Head of caudate nucleus (tissue), 42 donors: Measurements from ENCODE around the gene UBE2V1.
"Not testable (repeated sequence)": the region's sequence is repeated elsewhere in the genome, so short reads cannot be mapped to it uniquely, and the experiment has no call there.

ENCODE experiments used
- DNase-seq, 42 donors: peaks; one replicate each; pipeline versions ENCODE4 v3.0.0 to v3.0.0-alpha.2; 2020 to 2021; ENCODE audit warnings: mixed read lengths in 7 of 42
- intact Hi-C: fragments of 100-400 bp; cut with DNase I; formaldehyde crosslinking; loops from one replicate; pipeline ENCODE4 v1.15.0; 2022

UBE2V1 gene

DNA sequence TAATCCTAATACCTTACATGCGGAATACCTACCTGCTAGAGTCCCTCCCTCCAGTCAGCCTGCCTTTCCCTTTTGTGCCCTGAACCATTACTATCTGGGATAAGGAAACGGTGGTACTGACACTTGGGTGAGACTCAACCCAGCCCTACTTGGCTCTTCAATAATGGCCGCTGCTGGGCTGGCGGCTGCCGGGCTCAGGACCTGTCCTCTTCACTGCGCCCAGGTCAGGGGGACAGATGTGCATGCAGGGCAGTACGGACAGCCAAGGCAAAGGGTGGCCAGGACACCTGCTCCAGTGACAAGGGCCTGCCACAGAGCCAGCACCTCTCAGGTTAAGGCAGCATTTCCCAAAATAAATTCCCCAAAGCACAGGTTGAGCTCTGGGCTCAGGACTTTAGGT lies 29.9 kb downstream of the UBE2V1 start:
- peak in 5 of 42 donors; percentile 4 to 39 (median 15) for DNase-seq
- intact Hi-C loops = no loop called here

GRCh38 chr20:50082056-50082455 lies 30.9 kb downstream of the UBE2V1 start:
- intact Hi-C loops = not testable (repeated sequence)
- DNase-seq = peak in 3 of 42 donors; percentile 8 to 28 (median 11)

GRCh38 chr20:50077818-50078601 lies 34.9 kb downstream of the UBE2V1 start:
- intact Hi-C loops = no loop called here
- DNase-seq = peak in 4 of 42 donors; percentile 10 to 34 (median 24)

DNA sequence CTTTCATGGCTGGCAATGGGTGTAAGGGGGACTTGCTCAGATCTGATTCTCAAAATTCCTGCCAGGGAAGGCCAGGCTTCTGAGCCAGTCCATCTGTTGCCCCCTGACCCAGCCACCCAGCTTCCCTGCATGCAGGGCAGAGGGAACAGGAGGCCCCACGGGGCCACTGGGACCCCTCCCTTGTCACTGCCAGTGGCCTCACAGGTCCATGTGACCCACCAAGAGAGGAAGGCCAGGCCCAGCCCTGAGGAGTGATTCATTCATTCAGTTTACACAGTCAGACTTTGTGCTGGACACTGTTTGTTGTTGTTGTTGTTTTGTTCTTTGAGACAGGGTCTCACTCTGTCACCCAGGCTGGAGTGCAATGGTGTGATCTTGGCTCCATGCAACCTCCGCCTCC lies 39.5 kb downstream of the UBE2V1 start:
- no peak for DNase-seq
- intact Hi-C loops = no loop called here

DNA sequence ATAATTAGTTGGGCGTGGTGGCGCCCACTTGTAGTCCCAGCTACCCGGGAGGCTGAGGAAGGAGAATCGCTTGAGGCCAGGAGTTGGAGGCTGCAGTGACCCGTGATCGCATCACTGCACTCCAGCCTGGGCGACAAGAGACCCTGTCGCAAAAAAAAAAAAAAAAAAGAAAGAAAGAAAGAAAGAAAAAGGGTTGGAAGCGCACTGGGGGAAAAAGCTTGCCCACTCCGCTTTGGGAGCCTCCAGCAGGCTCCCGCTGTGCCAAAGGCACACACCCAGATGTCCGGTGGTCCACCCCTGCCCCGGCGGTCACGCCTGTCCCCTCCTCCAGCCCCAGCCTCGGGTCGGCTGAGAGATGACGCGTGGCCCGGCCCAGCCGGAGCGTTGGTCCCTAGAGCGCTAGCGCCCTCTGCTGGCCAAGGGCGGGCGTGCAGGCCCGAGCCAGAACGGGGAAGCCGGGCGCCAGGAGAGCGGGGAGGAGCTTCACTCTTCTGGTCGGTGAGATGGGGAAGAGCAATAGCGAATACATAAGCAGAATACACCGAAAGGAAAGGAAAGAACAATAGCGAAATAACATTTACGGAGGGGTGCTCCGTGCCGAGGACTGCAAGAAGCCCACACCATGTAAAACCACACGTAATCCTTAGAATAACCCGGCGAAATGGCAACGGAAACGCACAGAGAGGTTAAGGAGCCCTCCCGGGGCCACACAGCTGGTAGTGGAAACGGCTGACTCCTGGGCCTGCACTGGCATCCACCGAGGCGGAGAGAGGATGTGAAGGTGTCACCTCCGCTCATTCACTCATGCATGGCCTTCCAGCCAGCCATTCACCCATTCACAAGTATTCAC lies 41.7 kb downstream of the UBE2V1 start:
- intact Hi-C loops = loop anchor here (1.0 kb wide), 1 partner anchor 92 kb away; no protein-coding TSS in a partner anchor
- peak; percentile 75 to 98 (median 92) for DNase-seq

- no peak for DNase-seq
- intact Hi-C loops = no loop called here
Measured at GRCh38 chr20:50070361-50070760, 42.6 kb downstream of the UBE2V1 start.

- no peak for DNase-seq
- intact Hi-C loops = no loop called here
Measured at GRCh38 chr20:50068041-50068651, 44.8 kb downstream of the UBE2V1 start.

DNA sequence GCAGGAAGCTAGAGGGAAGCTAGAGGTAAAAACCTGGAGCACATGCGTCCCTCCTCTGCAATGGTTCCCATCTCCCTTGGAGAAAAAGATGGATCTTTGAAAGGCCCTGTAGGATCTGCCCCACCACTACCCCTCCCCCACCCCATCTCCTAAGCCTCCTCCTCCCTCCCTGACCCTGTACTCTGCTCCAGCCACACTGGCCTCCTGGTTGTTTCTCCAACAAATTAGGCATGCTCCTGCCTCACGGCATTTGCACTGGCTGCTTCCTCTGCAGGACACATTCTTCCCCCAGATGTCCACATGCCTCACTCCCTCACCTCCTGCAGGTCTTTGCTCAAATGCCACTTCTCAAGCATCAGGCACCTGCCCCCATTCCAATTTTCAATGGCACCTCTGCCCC lies 45.5 kb downstream of the UBE2V1 start:
- intact Hi-C loops = no loop called here
- no peak for DNase-seq

- intact Hi-C loops = no loop called here
- no peak for DNase-seq
Measured at GRCh38 chr20:50067018-50067417, 45.9 kb downstream of the UBE2V1 start.

GRCh38 chr20:50066161-50066834 lies 46.7 kb downstream of the UBE2V1 start:
- no peak for DNase-seq
- intact Hi-C loops = no loop called here

DNA sequence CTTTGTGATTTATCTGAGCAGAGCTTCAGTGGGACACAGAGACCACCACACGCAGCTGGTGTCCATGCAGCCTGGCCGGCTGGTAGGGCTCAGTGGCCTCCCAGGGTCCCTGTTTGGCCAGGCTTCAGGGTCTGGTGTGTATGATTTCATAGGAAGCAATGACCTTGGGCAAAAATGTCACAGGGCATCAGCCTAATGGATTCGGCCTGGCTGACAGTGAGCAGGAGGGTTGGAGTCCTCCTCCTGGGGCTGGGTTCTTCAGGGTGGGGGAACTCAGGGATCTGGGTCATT lies 47.7 kb downstream of the UBE2V1 start:
- DNase-seq = no peak
- intact Hi-C loops = no loop called here

- intact Hi-C loops, DNase-seq: not testable (repeated sequence)
Measured at GRCh38 chr20:50063763-50064162, 49.2 kb downstream of the UBE2V1 start.

GRCh38 chr20:50062006-50062838 lies 50.7 kb downstream of the UBE2V1 start:
- intact Hi-C loops = no loop called here

DNA sequence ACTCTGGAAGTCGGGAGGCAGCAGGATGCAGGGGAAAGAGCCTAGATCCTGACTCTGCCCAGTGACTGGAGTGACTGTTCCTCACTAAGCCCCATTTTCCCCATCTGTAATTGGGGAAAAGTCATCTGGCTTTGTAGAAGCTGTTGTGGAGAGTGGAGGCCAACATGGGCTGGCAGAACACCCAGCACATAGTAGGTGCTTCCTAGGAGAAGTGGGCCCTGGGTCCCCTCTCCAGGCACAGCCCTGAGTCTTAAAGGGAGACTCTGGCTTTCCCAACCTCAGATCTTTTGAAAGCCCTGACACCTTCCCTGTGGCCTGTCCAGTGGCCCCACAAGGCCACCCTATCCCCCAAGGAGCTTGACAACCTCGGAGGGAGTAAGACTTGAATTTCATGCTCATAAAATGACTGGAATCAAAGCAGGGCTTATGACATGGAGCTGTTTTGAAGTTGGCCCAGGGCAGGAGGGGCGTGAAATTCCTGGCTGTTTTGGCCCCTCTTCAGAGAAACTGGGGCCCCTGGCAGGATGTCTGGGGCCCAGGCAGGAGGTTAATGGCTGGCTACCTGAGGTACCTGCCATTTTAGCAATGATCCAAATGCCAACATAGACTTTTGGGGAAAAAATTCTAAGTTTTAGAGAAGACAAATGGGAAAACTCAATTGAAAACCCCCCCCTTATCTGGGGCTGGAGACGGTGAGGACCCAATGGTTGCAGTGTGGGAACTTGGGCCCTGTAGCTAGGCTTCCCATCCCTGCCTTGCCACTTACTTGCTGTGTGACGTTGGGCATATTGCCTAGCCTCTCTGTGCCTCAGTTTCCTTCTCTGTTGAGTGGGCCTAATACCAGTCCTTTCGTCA lies 51.6 kb downstream of the UBE2V1 start:
- intact Hi-C loops = no loop called here
- no peak for DNase-seq

More at GRCh38 chr20:50062006-50062838, 50.7 kb downstream of the UBE2V1 start:
- no peak for DNase-seq

- DNase-seq = no peak
- intact Hi-C loops = no loop called here
Measured at GRCh38 chr20:50058662-50059402, 54.1 kb downstream of the UBE2V1 start.

DNA sequence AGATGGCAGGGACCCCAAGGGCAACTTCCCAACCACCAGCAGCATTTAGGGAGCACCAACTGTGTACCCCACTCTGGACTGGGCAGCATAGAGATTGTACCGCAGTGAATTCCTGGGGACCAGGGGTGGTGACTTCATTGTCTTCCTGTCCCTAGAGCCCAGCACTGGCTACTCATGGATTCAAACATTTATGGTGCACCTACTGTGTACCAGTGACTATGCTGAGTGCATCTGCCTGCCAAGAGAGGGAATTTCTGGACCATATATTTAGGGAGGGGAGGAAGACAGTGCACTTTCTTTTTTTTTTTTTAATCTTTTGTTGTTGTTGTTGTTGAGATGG lies 55.3 kb downstream of the UBE2V1 start:
- intact Hi-C loops = no loop called here
- no peak for DNase-seq
